Ovary (tissue), 1 donor: ENCODE measurements around the gene DTNBP1.

Source experiments
- EP300 ChIP-seq: sonication (generic); formaldehyde crosslinking; IDR thresholded peaks from one replicate; pipeline ENCODE4 v1.6.1; 2017; ENCODE audit warnings: antibody characterized with exemption
- POLR2A ChIP-seq: fragments of 450-650 bp; IDR thresholded peaks from one replicate; pipeline ENCODE4 v1.6.1; 2017; ENCODE audit warnings: antibody characterized with exemption, mild to moderate bottlenecking, moderate library complexity

- no peak for TF ChIP-seq EP300
- no peak for TF ChIP-seq POLR2A
Measured at GRCh38 chr6:15562977-15563376, 99.9 kb downstream of the DTNBP1 start.
